Central memory CD4-positive, alpha-beta T cell (primary cell): ENCODE data around the gene PTCH1.

Experiments
- DNase-seq: peaks from one replicate; pipeline ENCODE4 v3.0.0; 2022

The PTCH1 gene

GRCh38 chr9:95511952-95512708 is 4.6 kb downstream of the PTCH1 start:
- no peak for DNase-seq

GRCh38 chr9:95511616-95511931 is 5.2 kb downstream of the PTCH1 start:
- DNase-seq: no peak

GRCh38 chr9:95510709-95511615 is 5.8 kb downstream of the PTCH1 start:
- peak; percentile 80 for DNase-seq

GRCh38 chr9:95509851-95510708 is 6.7 kb downstream of the PTCH1 start:
- DNase-seq: no peak

- peak; percentile 60 for DNase-seq
Measured at GRCh38 chr9:95508968-95509850, 7.6 kb downstream of the PTCH1 start.

- peak; percentile 21 for DNase-seq
Measured at GRCh38 chr9:95508242-95508967, 8.4 kb downstream of the PTCH1 start.

GRCh38 chr9:95507464-95508241 is 9.1 kb downstream of the PTCH1 start:
- DNase-seq: peak; percentile 64

GRCh38 chr9:95506678-95507463 is 9.9 kb downstream of the PTCH1 start:
- peak; percentile 33 for DNase-seq

- no peak for DNase-seq
Measured at GRCh38 chr9:95506428-95506677, 10.4 kb downstream of the PTCH1 start.

- DNase-seq: peak; percentile 24
Measured at GRCh38 chr9:95505717-95506427, 10.9 kb downstream of the PTCH1 start.

GRCh38 chr9:95505072-95505716 is 11.6 kb downstream of the PTCH1 start:
- DNase-seq: no peak

GRCh38 chr9:95504053-95504963 is 12.5 kb downstream of the PTCH1 start:
- DNase-seq: no peak

- DNase-seq: no peak
Measured at GRCh38 chr9:95503369-95503768, 13.4 kb downstream of the PTCH1 start.

GRCh38 chr9:95502248-95502647 is 14.5 kb downstream of the PTCH1 start:
- no peak for DNase-seq

GRCh38 chr9:95499847-95500246 is 16.9 kb downstream of the PTCH1 start:
- DNase-seq: no peak

- no peak for DNase-seq
Measured at GRCh38 chr9:95499046-95499676, 17.6 kb downstream of the PTCH1 start.

- DNase-seq: no peak
Measured at GRCh38 chr9:95498641-95499040, 18.1 kb downstream of the PTCH1 start.
